Measurements from ENCODE around the gene TPPP2.

Gene TPPP2

DNA sequence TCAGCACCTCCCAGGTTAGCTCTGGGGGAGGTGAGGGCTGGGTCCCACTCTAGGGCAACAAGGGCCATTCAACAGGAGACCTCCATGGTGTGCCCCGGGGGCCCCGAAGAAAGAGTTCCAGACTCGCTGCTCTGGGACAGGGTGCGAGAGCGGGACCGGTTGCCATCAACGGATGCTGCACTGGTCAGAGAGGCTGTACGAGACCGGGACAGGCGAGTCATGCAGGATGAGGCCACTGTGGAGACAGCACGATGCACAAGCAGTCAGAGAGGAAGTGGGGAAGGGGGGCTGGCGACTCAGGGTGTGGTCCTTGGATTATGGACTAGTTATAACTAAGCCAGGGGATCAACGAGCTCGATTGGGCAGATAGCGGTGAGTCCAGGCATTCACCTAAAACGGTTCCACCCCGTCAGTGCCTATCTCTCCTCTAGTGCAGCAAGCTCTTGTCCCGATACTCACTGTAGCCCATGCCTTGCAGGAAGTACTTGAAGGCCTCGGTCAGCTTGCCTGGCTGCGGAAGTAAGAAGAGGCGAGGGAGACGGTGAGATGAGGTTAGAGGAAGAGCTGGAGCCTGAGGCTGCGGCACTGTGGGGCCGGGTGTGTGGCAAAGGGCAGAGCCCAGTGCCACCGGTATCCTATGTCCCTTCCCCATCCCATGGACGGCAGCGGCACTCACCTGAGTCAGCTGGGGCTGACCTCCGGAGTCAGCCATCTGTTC is 12.3 kb upstream of the TPPP2 start:
- DNase-seq = no peak

- no peak for DNase-seq
Measured at GRCh38 chr14:21018286-21018685, 11.7 kb upstream of the TPPP2 start.

- DNase-seq = no peak
Measured at GRCh38 chr14:21018781-21019180, 11.2 kb upstream of the TPPP2 start.

DNA sequence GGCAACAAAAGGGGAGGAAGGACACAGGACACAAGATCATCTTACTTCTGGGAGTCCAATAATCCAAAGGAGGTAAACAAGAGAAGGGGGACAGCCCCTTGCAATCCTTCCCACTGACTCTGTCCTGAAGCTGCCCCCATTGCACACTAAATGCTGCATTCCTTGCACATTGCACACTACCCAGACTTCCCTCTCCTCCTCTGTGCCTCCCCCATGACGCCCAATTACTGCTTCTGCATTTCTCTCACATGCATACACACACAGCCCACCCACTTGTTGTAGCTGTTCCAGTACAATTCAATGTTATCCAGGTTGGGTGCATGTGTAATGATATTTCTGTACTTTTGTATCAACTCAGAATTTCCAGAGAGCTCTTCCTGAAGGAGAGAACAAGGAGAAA is 10.7 kb upstream of the TPPP2 start:
- DNase-seq = no peak

- DNase-seq = no peak
Measured at GRCh38 chr14:21020977-21021545, 9.0 kb upstream of the TPPP2 start.

DNA sequence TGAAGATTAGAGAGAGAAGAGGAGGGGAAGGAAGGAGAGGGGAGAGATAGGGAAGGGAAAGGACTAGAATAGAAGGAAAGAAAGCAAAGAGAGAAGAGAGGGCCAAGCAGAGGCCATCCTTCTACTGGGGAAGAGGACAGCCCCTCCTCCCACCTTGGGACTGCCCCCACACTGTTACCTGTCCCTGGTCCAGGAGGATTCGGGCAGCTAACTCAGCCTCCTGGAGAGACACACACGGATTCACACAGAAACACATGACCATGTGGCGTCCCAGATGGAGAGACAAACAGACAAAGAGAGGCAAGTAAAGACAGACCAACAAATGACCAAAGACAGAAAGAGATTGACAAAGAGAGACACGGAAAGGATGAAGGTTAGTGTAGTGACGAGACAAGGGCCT is 7.3 kb upstream of the TPPP2 start:
- DNase-seq = no peak

DNA sequence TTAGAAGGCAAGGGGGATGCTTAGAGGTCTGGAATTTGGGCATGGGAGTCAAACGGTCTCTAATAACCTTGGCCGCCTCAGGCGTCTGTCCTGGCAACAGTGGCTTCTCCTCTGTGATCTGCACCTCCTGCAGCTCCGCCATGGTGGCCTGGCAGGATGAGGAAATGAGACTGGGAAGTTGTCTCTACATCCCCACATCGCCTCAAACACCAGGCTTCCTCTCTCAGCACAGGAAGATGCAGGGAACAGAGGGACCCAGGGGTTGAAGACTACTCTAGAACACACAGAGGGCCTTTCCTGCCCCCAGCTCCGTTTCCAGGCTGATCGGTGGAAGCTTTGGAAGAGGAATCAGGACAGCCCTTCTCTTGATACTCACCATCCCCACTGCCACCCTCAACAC is 6.8 kb upstream of the TPPP2 start:
- DNase-seq = no peak

DNA sequence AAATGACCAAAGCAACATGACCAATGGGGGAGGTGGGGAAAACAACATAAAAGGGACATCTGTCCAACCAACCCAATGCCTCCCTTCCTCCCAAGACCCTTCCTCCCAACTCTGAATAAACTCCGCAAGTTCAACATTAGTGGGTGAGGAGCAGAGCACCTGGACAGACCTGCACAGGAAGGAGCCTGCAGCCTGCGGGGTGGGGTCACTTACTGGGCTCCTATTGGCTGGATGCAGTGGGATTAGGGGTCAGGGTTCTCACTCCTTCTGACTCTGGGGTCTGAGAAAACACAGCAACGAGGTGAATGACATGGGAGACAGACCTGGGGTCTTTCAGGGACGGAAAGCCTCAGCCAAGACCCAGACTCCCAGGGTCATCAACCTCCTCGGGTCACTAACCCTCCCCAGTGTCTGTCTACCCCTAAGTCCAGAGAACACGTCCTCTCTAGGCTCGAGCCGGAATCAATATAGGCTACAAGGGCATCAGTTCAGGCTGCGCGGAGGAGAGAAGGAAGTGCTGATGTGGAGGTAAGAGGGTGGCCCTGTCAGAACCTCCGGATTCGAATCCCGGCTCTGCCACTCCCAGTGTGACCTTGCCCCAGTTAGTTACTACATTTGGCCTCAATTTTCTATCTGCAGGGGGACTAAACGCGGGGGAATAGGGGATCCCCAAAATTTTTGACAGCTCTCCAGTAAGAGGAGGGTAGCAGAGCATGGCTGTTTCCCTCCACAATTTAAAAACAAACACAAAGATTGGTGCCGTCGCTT is 6.0 kb upstream of the TPPP2 start:
- DNase-seq = no peak

DNA sequence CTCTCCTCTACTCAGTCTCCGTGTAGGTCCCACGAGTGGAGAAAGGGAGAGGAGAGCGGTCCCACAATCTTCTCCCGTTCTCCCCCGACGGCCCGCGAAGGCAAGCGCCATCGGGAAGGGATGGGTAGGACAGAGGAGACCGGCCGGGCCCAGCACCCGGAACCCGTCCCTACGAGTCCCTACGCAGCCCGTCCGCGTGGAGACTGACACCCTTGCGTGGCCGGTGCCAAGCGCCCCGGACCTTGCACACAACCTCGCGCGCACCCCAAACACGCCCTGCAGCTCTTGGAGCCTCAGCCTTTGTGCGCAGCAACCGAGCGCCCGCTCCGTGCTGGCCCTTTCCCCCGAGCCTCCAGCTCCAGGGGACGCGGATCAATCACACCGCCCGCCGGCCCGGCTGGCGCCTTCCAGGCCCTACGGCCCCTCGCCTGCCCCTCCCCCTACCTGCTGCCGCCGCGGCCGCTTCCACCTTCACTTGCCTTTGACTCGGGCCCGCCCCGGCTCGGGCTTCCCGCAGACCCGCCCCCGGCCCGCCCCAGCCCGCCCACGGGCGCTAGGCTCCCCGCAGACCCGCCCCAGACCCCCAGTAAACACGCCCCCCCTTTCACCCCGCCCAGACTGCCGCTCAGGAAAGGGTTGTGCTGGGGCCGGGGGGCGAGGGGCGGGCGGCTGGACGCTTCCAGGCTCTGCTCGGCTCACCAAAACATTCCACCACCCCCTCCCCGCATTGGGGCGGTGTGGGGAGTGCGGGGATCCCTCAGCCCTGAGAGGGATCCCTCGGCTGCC is 5.2 kb upstream of the TPPP2 start, which contains the start of gene NDRG2:
NDRG2 (minus strand) TSS at position 477 of the 786 bp plus-strand sequence. CDS start 1,746 bp downstream, outside the sequence.
- peak; percentile 28 for DNase-seq

- no peak for DNase-seq
Measured at GRCh38 chr14:21025371-21026273, 4.4 kb upstream of the TPPP2 start.

GRCh38 chr14:21026274-21026987 is 3.6 kb upstream of the TPPP2 start:
- DNase-seq = no peak

GRCh38 chr14:21026988-21027315 is 3.1 kb upstream of the TPPP2 start:
- DNase-seq = no peak

DNA sequence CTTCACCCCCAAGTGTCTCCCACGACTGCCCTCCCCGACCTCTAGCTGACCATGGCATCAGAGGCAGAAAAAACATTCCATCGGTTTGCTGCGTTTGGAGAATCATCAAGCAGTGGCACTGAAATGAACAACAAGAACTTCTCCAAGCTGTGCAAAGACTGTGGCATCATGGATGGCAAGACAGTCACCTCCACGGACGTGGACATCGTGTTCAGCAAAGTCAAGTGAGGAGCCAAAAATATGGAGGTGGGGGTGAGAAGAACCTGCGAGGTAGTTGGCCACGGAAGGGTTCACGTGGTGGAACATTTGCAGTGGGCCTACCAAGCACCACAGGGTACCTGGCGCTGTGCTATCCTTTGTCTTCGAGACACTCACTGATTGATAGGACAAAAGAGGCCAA is 514 bp downstream of the TPPP2 start:
- no peak for DNase-seq

DNA sequence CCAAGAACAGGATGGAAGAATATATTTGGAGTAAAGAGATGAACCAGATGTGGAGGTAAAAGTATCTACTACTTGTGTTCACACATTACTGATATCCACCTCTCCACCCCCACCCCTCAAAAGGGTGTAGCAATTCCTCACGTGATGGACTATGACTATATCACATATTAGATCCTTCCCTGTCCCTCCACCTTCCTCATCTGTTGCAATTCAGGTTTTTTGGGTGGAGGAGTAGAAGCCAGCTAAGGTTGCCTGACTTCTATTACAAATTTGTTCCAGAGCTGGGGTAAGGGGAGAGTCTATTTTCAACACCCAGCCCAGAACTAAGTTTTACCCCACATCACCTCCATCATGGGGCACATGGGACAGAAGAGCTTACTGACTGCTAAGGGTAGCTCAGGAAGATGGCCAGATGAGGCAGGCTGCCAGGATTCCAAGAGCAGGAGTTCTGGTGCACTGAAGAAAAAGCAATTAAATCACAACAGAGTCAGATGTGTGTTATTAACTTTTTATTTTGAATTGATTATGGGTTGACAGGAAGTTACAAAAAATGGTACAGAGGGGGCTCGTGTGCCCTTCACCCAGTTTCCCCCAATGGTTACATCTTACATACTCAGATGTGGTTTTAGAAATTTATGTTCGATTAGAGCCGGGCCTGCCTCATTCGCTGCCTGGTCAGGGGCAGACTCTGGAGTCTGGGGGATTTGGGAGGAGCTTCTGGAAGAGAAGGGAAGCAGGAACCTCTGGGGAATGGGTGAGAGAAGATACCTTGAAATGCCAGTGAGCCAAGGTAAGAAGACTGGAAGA is 2.5 kb downstream of the TPPP2 start:
- no peak for DNase-seq

GRCh38 chr14:21033133-21033698 is 3.2 kb downstream of the TPPP2 start:
- DNase-seq = no peak

DNA sequence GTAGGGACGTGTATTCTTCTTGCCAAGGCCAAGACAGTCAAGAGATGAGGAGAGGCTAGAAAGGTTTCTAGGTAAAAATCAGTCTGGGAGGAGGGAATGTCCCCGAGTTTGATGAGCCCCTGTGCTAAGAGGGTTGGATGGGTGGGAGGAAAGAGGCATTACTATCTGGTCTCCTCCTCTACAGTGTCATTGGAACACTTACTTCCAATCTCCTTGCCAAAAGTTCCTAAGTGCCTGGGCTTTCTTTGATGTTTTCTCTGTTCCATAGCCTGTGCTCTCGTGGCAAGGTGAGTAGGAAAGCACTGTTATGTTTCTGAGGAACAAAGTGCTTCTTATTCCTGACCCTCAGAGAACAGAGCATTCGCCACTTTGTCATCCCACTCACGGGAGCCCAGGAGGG is 4.7 kb downstream of the TPPP2 start, which contains the start of gene RNASE13:
RNASE13 (minus strand) TSS at position 101 of the 400 bp plus-strand sequence. CDS start 519 bp downstream, outside the sequence.
- no peak for DNase-seq

DNA sequence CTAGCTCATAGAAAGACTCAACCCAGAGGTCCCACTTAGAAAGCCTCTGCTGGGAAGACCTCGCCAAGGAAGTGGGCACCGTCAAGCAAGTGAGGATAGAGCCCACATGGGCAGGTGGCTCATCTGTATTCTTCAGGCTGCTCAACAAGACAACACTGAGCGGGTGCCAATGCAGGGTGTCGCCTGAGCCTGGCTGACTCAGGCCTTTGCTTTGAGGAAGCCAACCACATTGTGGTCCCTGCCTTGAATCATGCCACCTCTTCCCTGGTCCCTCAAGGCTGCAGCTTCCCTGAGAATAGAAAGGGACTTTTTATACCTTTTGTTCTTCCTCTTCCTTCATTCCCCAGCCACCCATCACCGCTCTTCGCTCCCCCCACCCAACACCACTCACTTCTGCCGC is 6.7 kb downstream of the TPPP2 start:
- DNase-seq = no peak

DNA sequence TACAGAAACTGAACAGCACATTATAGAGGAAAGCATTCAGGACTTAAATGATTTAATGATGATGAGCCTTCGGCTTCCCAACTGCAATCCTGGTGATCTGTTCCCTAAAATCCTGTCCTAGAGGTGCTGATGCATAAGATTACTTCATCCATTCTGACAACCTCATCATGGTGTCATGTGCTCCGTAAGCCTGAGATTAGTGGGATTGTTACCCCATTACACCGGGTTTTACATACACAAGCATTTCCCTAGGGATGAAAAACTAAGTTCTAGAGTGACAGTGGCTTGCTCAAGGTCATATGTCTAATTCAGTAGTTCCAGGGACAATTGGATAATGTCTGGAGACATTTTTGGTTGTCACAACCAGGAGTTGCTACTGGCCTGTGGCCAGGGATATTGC is 7.1 kb downstream of the TPPP2 start:
- no peak for DNase-seq

GRCh38 chr14:21038441-21039422 is 8.7 kb downstream of the TPPP2 start:
- DNase-seq = peak; percentile 14
